ENCODE results near the gene TNFRSF12A. TPM values are rescaled to one million over a fixed set of nuclear protein-coding genes. Genes with fewer than 3 reads are reported as not detected.

TNFRSF12A gene
- total RNA-seq, 1 experiment from 2014 or later, result 78.9 TPM

- peak; percentile 52; the same call in 1 of the 2 replicates for TF ChIP-seq HMGXB4 (CRISPR knock-in tag; IDR thresholded peaks at IDR 0.05)
- peak; percentile 37; the same call in 1 of the 2 replicates for TF ChIP-seq RELA (CRISPR knock-in tag; IDR thresholded peaks at IDR 0.05; ENCODE audit: borderline replicate concordance)
- no peak for TF ChIP-seq STAT6 (CRISPR knock-in tag; conservative IDR thresholded peaks at IDR 0.05; ENCODE audit: low read depth)
- TF ChIP-seq FOXP1 (CRISPR knock-in tag; IDR thresholded peaks at IDR 0.05; ENCODE audit: borderline replicate concordance), result no peak
- TF ChIP-seq MLX (CRISPR knock-in tag; IDR thresholded peaks at IDR 0.05), result no peak
- no peak for TF ChIP-seq ATF2 (CRISPR knock-in tag; IDR thresholded peaks at IDR 0.05; ENCODE audit: borderline replicate concordance, low read depth)
These were observed 8.0 kb downstream of the TNFRSF12A start (continued) for GRCh38 chr16:3027983-3028715.

- Mint-ChIP-seq H3K27me3 (ENCODE audit: low read depth) (no peaks in the 10 kb centered on the region), H3K4me3 (no peak overlapping the region), H3K36me3 (peaks cover 23% of the 10 kb centered on the region), H3K27ac (0 out of 2 replicates have a peak overlapping the region, but pooled peaks have one; percentile 36), H3K9me3 (no peaks in the 10 kb centered on the region), H3K4me1 (peaks cover 25% of the 10 kb centered on the region)
- no peak for ATAC-seq
- POLR2A ChIA-PET, result interaction anchor here (1.1 to 17.1 kb wide), 13 partner anchors 8 to 129 kb away, joined by 3 to 502 read pairs (median 5); partner anchors contain the start of genes BICDL2, CLDN6, CLDN9 and TNFRSF12A
- TF ChIP-seq ZMAT4 (CRISPR knock-in tag; IDR thresholded peaks at IDR 0.05) (no peak), E2F5 (CRISPR knock-in tag; IDR thresholded peaks at IDR 0.05) (no peak), ZNF219 (CRISPR knock-in tag; IDR thresholded peaks at IDR 0.05; ENCODE audit: borderline replicate concordance) (no peak), ZNF281 (CRISPR knock-in tag; IDR thresholded peaks at IDR 0.05) (no peak), E2F4 (CRISPR knock-in tag; IDR thresholded peaks at IDR 0.05; ENCODE audit: borderline replicate concordance, low read depth) (no peak), CREM (CRISPR knock-in tag; IDR thresholded peaks at IDR 0.05) (peak; percentile 37; the same call in 1 of the 2 replicates), CBFB (CRISPR knock-in tag; IDR thresholded peaks at IDR 0.05; ENCODE audit: low read depth) (no peak), ZSCAN18 (CRISPR knock-in tag; IDR thresholded peaks at IDR 0.05) (no peak)
- CTCF ChIA-PET, result interaction anchor here (0.6 to 9.8 kb wide), 46 partner anchors 8 to 1246 kb away, joined by 3 to 355 read pairs (median 8); partner anchors contain the start of genes BICDL2, CLDN6, CLDN9 and FLYWCH2
- DNase-seq (ENCODE audit: low spot score), result no peak
These were observed 8.7 kb downstream of the TNFRSF12A start for GRCh38 chr16:3028716-3029319.
